NCI-H128 (cell line): ENCODE data around the gene ATP23.

Source experiments
- DNase-seq: peaks from one replicate; lab custom pipeline; 2025; ENCODE audit not compliant: unreplicated experiment; lab: John Stamatoyannopoulos, UW

Gene ATP23

DNA sequence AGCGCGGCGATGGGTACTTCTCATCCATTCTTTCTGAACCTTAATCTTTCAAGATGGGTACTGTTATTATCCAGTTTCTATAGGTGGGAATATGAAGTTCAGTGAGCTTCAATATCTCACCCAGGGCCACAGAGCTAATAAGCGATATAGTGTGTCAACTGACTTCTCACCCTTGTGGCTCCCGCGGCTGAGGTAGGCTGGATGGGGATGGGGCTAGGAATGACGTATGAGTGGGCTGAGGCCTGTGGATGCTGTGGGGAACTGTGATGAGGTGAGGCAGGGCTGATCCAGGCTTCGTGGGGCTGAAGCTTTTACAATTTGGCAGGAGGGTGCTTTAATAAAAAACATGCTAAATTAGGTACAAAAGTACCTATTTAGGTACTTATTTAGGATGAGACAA lies 32.9 kb upstream of the ATP23 start:
- no peak for DNase-seq

DNA sequence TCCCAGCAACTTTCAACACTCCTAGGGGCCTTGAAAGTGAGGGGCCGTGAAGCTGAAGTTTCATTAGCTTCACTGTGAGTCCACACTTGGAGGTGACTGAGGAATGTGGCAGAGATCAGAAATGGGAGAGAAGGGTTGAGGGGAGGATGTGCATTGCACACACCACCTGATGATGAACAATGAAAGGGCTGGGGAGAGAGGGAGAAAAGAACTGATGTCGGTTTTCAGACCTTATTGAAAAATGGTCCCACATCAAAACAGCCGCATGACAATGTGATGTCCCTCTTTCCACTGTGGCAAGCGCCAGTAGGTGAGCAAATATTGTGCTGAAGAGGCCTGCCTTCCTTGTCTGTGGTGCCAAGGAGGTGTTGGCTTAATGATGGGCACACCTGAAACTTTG lies 32.3 kb upstream of the ATP23 start:
- DNase-seq = no peak

DNA sequence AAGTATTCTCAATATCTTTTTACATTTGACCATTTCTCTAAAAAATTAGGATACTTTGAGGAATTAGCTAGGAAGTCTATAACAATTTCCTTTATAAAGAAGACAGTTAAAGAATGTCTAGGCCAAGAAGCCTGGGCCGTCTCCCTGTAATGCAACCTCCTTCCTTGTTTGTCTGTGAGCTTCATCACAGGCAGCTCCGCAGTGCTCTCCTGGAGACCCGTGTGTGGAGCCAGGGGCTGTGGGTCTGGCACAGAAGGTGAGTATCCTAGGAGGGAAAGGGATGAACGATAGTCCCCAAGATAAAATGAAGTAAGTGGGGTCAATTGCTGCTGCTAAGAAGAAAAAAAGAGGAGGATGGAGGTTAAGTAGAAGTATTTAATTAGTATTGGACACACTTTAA lies 31.8 kb upstream of the ATP23 start:
- DNase-seq = no peak

DNA sequence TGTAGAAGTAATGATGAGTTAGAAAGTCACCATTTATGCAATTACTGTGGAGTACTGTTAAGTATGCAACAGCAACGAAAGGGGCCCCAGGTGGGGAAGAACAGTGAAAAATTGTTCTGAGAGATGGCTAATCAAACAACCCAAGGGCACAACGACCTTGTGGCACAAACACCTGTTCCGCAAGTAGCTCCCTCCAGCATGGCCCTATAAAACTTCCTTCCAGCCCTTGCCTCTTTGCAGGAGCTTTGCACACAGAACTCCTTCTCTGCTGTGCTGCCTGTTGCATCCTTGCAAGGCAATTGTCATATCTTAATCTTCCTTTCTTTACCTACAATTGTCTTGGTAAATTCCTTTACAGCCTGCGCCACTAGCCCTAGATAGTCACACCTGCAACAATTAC lies 23.2 kb upstream of the ATP23 start:
- no peak for DNase-seq

DNA sequence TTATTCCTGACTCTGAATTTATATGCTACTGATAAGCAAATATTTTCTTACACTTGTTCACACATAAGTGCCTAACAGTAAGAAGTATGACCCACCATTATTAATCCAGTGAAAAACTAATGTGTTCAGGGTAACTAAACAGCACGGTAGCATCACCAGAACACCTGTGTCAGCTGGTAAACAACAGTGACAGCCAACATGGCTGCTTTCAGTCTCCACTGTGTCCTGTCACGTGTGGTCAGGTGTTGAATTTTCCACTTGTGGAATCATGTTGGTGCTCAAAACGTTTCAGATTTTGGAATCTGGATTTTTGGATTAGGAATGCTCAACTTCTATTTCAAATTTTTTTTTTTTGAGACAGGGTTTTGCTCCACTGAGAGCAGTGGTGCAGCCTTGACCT lies 14.3 kb upstream of the ATP23 start:
- DNase-seq = no peak

DNA sequence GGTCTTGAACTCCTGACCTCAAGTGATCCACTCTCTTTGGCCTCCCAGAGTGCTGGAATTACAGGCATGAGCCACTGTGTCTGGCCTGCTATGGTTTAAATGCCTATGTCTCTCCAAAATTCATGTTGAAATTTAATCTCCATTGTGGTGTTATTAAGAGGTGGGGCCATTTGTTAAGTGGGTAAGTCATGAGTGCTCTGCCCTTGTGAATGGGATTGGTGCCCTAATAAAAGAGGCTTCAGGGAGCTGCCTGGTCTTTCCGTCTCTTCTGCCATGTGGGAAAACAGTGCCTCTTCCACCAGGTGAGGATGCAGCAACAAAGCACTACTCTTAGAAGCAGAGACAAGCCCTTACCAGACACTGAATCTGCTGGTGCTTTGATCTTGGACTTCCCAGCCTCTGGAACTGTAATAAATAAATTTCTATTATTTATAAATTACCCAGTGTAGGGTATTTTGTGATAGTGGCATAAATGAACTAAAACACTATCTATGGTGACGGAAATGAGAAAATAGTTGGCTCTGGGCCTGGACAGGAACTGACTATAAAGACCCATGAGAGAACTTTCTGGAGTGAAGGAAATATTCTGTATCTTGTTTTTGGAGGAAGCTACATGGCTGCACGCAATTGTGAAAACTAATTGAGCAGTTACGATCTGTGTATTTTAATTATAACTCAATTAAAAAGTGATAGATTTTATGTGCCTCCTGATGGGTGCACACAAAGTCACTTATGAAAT lies 12.1 kb upstream of the ATP23 start:
- DNase-seq = no peak

DNA sequence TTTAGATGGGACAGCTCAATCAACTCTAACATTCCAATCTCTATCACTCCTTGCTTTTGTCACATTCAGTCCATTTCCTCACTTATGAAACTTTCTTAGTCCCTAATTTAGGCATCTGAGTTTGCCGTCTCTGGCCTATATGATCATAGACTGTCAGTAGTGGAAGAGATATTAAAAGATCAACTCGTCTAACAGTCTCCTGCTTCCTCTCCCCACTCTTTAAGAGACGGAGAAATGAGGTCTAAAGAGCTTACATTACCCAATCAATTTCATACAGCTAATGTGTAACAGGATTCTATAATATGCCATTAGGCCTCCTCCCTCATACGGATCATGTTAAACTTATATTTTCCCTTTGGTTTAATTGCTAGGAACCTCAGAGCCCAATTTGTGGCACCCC lies 6.5 kb upstream of the ATP23 start:
- no peak for DNase-seq

DNA sequence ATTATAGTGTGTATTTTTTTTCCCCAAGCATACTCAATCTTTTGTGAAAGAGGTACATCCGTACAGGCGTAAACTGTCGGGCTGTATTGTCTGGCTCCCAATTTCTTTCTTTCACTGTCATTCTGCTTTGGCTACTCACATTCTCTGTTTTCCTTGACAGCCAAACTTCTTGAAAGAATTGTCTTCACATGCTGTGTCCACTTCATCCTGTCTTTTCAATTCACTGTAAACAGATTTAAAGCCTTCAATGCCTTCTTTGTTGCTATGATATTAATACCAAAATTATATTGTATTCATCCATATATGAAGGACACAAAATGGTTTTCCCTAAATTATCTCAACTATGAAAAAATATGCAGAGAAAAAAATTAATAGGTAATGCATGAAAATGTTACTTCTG lies 6.0 kb upstream of the ATP23 start:
- no peak for DNase-seq

DNA sequence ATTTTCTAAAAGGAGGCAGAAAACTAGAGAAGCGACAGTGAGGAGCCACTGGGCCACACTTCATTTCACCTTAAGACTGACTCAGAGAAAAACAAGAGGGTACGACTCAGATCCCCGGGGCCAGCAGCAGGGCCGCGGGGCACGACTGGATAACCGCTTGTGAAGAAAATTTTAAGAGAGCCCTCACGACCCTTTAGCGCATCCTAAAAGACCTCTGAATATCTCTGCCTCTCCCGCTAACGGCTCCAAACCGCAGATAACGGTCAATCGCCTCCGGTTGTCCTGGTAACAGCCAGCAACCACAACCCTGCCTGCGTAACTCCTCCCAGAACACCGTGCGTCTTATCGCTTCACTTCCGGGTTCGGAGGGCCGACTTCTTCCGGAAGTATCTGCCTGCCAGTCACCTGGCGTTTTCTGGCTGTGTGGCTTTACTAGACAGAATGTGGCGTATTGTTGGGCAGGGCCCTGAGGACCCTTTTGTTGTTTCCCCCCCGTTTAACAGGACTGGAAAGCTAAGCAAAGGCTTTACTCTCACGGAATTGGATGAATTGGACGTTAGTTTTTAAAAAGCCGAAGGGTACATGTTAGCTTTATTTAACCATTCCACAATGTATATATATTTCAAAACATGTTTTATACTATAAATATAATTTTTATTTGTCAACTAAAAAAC lies 5.4 kb upstream of the ATP23 start:
- DNase-seq = peak; percentile 66

DNA sequence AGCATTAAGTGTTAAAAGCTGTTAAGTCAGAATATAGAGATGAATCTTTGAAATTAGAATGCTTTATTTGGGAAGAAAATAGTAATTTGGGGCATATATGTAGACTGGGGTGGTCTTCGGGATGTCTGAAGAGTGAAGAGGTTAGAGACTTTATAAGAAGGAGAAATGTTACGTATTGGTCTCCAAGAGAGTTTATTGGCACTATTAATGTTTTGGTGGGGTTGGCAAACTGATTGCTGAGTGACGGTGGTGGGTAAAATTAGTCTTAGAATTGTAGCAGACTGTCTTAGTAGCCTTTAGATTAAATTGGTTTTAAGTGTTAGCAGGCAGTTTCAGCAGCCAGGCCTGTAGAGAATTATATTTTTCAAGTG lies 4.9 kb upstream of the ATP23 start:
- no peak for DNase-seq

DNA sequence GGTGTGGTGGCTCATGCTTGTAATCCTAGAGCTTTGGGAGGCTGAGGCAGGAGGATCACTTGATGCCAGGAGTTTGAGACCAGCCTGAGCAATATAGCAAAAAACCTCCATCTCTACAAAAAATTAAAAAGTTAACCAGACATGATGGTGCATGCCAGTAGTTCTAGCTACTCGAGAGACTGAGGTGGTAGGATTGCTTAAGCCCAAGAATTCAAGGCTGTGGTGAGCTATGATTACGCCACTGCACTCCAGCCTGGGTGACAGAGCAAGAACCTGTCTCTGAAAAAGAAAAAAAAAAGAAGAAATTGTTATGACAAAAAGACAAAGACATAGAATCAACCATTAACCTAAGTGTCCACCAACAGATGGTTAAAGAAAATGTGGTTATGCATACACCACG lies 2.1 kb upstream of the ATP23 start:
- no peak for DNase-seq

DNA sequence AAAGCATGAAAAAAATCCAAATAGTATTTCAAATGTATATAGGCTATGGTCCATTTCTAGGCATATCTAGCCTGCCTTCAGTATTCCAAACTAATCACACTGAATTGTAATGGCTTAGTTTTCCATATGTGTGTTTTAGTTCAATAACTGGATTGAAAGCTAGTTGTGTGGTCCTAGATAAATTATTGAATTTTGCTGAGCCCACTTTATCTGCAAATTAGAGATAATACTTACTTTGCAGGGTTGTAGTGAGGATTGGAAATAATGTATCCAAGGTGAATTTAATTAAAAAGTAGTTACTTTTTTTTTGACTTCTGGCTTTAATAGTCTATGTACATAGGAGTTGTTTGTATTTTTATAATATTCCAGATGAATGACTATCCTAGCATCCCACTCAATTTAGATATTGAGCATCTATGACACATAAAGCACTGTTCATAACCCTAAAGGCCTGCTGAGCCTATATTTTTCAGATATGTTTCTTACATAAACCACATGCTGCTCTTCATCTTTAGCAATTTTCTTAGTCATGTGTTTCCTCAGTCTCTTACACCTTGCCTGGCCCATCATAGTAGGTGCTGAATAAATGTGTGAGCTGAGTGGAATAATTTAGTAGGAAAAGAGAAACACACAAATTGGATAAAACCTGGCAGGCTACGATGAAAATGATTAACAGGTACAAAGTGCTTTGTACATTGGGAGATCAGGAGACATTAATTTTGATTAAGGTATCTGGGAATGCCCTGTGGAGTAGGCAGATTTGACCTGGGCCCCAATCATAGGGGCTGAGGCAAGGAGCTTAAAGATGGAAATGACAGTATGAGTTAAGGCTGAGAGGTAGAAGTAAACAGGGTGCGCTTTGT lies 1.1 kb upstream of the ATP23 start:
- no peak for DNase-seq

DNA sequence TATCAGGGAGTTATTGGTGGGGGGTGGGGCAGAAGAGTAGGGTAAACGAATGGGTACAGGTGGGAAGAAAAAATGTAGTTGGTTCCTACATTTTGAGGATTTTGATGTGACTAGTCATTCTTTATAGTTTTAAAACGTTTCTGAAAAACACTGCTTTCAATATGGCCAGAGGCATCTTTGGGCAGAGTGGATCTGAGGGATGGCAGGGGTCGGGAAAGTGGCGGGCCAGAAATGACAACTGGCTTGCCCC lies 527 bp upstream of the ATP23 start:
- DNase-seq = no peak

DNA sequence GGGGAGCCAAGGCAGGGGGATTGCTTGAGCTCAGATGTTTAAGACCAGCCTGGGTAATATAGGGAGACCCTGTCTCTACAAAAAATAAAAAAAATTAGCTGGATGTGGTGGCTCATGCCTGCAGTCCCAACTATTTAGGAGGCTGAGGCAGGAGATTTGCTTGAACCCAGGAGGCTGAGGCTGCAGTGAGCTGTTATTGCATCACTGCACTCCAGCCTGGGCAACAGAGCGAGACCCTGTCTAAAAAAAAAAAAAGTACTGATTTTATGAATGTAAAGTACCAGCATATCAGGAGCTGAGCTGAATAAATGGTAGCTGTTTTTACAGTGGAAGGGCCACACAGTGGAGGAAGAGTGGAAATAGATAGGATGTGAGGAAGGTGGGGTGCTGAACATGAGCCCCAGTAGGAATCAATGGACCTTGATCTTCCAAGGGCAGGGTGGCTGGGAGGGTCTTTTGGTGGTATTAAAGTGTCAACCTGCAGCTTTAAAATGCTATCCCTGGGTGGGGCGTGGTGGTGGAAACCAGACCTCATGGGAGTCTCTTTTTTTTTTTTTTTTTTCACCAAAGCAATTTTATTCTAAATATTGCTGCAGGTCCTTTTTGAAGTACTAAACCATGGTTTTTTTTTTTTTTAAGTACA lies 2.2 kb downstream of the ATP23 start:
- no peak for DNase-seq

DNA sequence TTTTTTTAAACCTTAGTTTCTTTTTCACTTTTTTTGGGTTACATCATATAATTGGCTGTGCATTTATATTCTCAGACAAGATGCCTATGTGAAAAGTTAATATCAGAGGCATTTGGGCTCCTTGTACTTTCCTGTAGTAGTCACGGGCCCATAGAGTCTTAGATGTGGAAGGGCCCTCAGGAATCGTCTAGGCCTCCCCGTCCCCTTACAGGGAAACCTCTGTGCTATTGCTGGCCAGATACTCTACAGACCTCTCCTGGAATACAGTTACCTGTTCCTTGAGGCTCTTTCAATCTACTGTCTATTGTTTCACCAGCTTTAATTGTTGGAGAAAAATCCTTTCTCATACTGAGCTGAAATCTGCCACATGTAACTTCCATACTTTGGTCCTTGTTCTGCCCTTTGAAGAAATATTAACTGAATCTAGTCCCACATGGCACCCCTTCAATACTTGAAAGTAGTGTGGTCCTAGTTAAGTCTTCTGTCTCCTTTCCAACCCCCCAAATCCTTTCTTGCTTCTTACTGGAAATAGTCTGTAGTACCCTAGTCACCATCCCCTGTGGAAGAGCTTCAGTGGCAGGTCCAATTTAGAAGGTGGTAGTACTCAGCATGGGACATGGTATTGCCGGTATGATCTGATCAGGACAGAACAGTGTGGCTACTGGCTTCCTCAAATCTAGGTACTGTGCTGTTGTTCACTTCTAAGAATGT lies 3.1 kb downstream of the ATP23 start:
- no peak for DNase-seq

DNA sequence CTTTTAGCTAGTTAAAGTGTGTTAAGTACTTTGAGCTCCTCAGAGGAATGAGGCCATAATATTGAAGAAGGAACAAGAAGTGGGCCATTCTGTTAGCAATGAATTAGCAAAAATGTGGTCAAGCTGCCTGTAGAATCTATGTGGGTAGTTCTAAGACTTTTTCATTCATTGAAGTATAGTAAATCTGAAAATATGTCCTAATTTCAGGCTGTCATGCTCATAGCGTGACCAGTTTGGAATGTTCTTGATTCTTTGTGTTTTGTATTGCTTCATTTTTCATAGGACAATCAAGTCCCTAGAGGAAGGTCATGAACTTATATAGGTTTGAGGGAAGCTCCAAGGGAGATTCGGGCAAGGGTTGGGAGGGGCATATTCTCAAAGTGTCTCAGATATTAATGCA lies 11.4 kb downstream of the ATP23 start:
- DNase-seq = no peak

DNA sequence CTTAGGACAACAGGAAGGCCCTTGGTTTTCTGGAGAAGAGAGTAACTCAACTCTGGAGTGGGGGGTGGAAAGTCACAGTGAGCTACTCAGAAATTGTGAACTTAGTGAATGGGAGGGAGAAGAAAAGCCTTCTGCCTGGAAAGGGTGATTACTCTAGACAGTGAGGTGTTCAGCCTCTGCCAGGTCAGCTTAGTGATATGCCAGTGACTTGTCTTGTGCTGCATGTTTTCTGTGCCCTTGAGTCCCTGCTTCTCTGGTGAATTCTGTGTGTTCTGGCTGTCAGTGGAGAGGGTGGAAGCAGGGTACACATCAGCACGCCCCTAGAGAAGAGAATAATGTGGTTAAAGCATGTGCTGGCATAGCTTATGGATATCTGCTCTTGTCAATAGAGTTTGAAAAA lies 13.4 kb downstream of the ATP23 start:
- no peak for DNase-seq

DNA sequence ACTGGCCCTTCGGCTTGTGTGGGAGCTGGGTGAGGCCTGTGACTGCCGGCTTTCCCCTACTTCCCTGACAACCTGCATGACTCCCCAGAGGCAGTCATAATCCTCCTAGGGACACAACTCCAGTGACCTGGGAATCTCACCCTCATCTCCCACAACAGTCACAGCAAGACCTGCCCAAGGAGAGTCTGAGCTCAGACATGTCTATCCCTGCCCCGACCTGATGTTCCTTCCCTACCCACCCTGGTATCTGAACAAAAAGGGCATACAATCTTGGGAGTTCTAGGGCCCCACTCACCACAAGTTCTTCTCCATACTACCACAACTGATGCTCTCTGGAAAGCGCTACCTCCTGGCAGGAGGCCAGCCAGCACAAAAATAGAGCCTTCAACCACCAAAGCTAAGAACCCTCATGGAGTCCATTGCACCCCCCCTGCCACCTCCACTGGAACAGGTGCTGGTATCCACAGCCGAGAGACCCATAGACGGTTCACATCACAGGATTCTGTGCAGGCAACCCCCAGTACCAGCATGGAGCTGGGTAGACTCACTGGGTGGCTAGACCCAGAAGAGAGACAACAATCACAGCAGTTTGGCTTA lies 16.8 kb downstream of the ATP23 start:
- DNase-seq = no peak

DNA sequence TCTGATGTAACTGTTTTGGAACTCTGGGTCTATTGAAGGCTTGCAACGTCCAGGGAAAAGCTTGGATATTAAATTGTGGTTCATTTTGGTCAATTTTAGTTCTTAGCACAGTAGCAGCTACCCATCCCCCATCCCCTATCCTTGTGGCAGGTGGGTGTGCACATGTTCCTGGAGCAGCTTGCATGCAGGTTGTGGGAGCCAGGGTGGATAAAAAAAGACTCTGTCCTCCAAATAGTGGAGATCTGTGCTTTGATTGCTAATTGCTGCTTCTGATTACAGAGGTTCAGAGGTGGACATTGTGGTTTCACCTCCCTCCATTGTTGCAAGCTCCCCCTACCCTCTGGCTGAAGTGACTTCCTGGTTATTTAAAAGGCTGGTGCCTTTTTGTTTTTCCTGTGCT lies 23.1 kb downstream of the ATP23 start:
- DNase-seq = no peak

DNA sequence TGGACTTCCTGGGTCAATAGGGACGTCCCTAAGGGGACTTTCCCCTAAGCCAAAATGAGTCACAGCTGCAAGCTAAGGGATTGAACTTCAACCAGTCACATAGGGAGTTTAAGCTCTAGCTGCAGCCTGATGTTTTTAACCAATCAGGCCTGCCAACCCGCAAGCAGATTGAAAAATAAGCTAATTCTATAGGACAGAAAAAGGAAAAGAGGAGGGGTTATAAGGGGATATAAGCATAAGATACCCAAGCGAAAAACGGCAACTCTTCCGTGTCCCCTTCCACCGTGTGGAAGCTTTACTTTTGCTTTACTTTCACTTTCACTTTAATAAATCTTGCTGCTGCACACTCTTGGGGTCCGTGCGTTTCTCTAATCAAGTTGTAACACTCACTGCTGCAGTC lies 24.4 kb downstream of the ATP23 start:
- DNase-seq = no peak

DNA sequence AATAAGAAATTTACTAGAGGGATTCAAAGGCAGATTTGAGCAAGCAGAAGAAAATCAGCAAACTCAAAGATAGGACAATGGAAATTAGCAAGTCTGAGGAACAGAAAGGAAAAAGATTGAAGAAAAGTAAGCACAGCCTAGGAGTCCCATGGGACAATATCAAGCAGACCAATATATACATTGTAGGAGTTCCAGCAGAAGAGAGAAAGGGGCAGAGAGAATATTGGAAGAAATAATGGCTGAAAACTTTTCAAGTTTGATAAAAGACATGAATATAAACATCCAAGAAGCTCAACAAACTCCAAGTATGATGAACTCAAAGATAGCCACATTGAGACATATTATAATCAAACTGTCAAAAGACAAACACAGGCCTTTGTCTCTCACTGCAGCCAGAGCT lies 25.2 kb downstream of the ATP23 start:
- DNase-seq = no peak
